Ishikawa (cell line): ENCODE results near the gene MGAT3.

Experiments used
- CEBPB ChIP-seq: IDR thresholded peaks from 2 replicates; pipeline ENCODE4 v1.6.1; 2012
- CREB1 ChIP-seq: IDR thresholded peaks from 2 replicates; pipeline ENCODE4 v1.6.1; 2012; ENCODE audit warnings: low read depth
- EGR1 ChIP-seq: IDR thresholded peaks from 2 replicates; pipeline ENCODE4 v1.6.1; 2012
- EP300 ChIP-seq: IDR thresholded peaks from 2 replicates; pipeline ENCODE4 v1.6.1; 2012; ENCODE audit warnings: borderline replicate concordance
- FOXM1 ChIP-seq: IDR thresholded peaks from 2 replicates; pipeline ENCODE4 v1.6.1; 2012; ENCODE audit warnings: low read depth, borderline replicate concordance
- NFIC ChIP-seq: IDR thresholded peaks from 2 replicates; pipeline ENCODE4 v1.6.1; 2012
- RAD21 ChIP-seq: IDR thresholded peaks from 2 replicates; pipeline ENCODE4 v1.6.1; 2012; ENCODE audit warnings: low read depth
- TAF1 ChIP-seq: IDR thresholded peaks from 2 replicates; pipeline ENCODE4 v1.6.1; 2012; ENCODE audit warnings: low read depth, mild to moderate bottlenecking
- TCF12 ChIP-seq: IDR thresholded peaks from 2 replicates; pipeline ENCODE4 v1.6.1; 2012; ENCODE audit warnings: low read depth
- TEAD4 ChIP-seq: IDR thresholded peaks from 2 replicates; pipeline ENCODE4 v1.6.1; 2012
- YY1 ChIP-seq: IDR thresholded peaks from 2 replicates; pipeline ENCODE4 v1.6.1; 2012; ENCODE audit warnings: low read depth
- ZBTB7A ChIP-seq: IDR thresholded peaks from 2 replicates; pipeline ENCODE4 v1.6.1; 2012; ENCODE audit warnings: low read depth
- TF ChIP-seq, protein P1 (sequence below): IDR thresholded peaks from 2 replicates; pipeline ENCODE4 v1.6.1; 2012; ENCODE audit warnings: low read depth, mild to moderate bottlenecking
- TF ChIP-seq, protein P2 (sequence below): IDR thresholded peaks from 2 replicates; pipeline ENCODE4 v1.6.1; 2012
- TF ChIP-seq, protein P3 (sequence below): IDR thresholded peaks from 2 replicates; pipeline ENCODE4 v1.6.1; 2012

The MGAT3 gene

DNA sequence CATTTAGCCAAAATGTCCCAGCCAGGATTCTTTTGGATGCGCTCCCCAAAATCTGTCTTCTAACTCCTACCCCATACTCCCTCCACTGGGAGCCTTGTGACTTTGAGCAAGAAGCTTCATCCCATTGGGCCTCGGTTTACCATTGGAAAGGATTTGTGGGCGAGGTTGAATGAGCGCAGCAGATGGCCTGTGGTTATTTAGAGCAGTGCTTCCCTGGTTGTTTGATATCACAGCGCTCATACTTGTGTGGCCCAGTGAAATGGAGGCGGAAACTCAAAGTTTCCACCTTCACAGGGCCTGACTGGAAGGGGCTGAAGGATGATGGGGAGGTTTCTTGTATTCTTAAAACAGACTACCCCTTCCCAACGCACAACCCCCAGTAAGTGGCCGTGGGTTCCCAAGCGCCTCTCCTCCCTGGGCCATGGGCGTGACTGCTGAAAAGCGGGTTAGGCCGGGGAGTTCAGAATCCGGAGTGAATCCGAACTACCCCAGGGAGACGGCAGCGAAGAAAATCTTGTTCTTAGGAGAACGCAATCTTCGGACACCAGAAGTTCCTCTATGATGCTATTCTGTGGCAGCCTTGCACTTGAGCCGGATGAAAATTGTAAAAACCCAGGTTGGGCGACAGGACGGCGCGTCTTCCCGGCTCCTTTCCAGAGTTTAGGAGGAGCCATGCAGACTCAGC is 62.3 kb downstream of the MGAT3 start:
- TF ChIP-seq EP300: peak; percentile 22; the same call in 1 of the 2 replicates
- TF ChIP-seq NFIC: no peak
- no peak for TF ChIP-seq TCF12
- TF ChIP-seq FOXM1: no peak
- TF ChIP-seq EGR1: no peak
- TF ChIP-seq, protein P1, sequence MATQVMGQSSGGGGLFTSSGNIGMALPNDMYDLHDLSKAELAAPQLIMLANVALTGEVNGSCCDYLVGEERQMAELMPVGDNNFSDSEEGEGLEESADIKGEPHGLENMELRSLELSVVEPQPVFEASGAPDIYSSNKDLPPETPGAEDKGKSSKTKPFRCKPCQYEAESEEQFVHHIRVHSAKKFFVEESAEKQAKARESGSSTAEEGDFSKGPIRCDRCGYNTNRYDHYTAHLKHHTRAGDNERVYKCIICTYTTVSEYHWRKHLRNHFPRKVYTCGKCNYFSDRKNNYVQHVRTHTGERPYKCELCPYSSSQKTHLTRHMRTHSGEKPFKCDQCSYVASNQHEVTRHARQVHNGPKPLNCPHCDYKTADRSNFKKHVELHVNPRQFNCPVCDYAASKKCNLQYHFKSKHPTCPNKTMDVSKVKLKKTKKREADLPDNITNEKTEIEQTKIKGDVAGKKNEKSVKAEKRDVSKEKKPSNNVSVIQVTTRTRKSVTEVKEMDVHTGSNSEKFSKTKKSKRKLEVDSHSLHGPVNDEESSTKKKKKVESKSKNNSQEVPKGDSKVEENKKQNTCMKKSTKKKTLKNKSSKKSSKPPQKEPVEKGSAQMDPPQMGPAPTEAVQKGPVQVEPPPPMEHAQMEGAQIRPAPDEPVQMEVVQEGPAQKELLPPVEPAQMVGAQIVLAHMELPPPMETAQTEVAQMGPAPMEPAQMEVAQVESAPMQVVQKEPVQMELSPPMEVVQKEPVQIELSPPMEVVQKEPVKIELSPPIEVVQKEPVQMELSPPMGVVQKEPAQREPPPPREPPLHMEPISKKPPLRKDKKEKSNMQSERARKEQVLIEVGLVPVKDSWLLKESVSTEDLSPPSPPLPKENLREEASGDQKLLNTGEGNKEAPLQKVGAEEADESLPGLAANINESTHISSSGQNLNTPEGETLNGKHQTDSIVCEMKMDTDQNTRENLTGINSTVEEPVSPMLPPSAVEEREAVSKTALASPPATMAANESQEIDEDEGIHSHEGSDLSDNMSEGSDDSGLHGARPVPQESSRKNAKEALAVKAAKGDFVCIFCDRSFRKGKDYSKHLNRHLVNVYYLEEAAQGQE: no peak
- TF ChIP-seq, protein P2, sequence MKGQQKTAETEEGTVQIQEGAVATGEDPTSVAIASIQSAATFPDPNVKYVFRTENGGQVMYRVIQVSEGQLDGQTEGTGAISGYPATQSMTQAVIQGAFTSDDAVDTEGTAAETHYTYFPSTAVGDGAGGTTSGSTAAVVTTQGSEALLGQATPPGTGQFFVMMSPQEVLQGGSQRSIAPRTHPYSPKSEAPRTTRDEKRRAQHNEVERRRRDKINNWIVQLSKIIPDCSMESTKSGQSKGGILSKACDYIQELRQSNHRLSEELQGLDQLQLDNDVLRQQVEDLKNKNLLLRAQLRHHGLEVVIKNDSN: no peak
- TF ChIP-seq YY1: no peak
- no peak for TF ChIP-seq TEAD4
- no peak for TF ChIP-seq ZBTB7A
- TF ChIP-seq TAF1: 0 out of 2 replicates have a peak, but pooled peaks have one; percentile 47

DNA sequence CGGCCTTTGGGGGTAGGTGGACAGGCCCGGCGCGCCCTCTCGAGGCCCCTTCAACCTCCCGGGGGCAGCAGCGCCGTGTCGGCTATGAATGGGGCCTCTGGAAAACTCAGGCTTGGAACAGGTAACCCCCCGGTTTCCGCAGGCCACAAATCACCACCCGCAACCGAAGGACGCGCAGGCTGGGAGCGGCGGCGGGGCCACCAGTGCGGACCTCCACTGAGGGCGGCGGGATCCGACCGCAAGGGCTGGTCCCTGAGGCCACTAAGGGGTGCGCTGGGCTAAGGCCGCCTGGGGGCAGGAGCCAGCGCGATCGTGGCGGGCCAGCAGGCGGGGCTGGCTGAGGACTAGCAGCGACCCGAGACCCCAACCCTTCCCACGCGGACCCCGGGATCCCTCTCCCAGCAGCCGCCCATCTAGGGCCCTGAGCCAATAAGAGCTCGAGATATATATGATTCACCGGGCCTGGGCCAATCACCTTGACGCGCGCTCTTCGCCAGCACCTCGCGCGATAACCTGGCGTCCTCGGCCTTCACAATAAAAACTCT is 62.9 kb downstream of the MGAT3 start:
- no peak for TF ChIP-seq TEAD4
- TF ChIP-seq, protein P3, sequence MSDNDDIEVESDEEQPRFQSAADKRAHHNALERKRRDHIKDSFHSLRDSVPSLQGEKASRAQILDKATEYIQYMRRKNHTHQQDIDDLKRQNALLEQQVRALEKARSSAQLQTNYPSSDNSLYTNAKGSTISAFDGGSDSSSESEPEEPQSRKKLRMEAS: no peak
- TF ChIP-seq NFIC: peak; percentile 42; the same call in 1 of the 2 replicates
- peak; percentile 76 for TF ChIP-seq FOXM1
- no peak for TF ChIP-seq CREB1
- no peak for TF ChIP-seq CEBPB
- no peak for TF ChIP-seq TCF12
- TF ChIP-seq RAD21: peak; percentile 26; the same call in 1 of the 2 replicates
- no peak for TF ChIP-seq EP300
- peak; percentile 36 for TF ChIP-seq TAF1
- TF ChIP-seq, protein P2: no peak
- TF ChIP-seq ZBTB7A: peak; percentile 99
- TF ChIP-seq EGR1: no peak; the same call in 1 of the 2 replicates
- peak; percentile 22; the same call in 1 of the 2 replicates for TF ChIP-seq YY1
- TF ChIP-seq, protein P1: no peak

DNA sequence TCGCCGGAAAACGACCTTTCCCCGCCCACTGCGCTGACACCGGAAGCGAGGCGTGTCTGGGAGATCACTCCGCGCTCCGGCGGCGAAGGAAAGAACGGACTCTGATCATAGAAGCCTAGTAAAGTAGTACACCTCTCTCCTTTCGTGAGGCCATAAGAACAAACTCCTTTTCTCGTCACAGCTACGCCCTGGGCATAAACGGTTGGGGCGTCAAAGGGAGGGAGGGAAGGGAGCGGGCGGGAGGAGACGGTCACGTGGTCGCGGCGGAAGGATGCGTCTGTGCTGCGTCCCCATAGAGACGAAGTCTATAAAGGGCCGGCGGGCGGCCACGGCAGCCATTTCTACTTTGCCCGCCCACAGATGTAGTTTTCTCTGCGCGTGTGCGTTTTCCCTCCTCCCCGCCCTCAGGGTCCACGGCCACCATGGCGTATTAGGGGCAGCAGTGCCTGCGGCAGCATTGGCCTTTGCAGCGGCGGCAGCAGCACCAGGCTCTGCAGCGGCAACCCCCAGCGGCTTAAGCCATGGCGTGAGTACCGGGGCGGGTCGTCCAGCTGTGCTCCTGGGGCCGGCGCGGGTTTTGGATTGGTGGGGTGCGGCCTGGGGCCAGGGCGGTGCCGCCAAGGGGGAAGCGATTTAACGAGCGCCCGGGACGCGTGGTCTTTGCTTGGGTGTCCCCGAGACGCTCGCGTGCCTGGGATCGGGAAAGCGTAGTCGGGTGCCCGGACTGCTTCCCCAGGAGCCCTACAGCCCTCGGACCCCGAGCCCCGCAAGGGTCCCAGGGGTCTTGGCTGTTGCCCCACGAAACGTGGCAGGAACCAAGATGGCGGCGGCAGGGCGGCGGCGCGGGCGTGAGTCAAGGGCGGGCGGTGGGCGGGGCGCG is 63.7 kb downstream of the MGAT3 start, which contains the start of gene ATF4:
Gene ATF4 (plus strand): TSS at position 337 of the 880 bp plus-strand sequence. CDS start 884 bp downstream, outside the sequence.
- TF ChIP-seq CREB1: peak; percentile 68; the same call in 1 of the 2 replicates
- TF ChIP-seq TAF1: peak; percentile 96
- TF ChIP-seq RAD21: no peak
- TF ChIP-seq, protein P1: no peak
- TF ChIP-seq, protein P3: peak; percentile 77
- peak; percentile 24; the same call in 1 of the 2 replicates for TF ChIP-seq EGR1
- TF ChIP-seq YY1: peak; percentile 96
- TF ChIP-seq, protein P2: peak; percentile 99
- TF ChIP-seq NFIC: no peak
- TF ChIP-seq EP300: 0 out of 2 replicates have a peak, but pooled peaks have one; percentile 15
- TF ChIP-seq TCF12: peak; percentile 28
- TF ChIP-seq ZBTB7A: peak; percentile 94
- TF ChIP-seq TEAD4: no peak
- no peak for TF ChIP-seq CEBPB
- no peak for TF ChIP-seq FOXM1
